A549 treated with AZD9567 at 1 μM for 4 hours (cell line): ENCODE data around the gene ROMO1. TPM values are rescaled to one million over a fixed set of nuclear protein-coding genes. Genes with fewer than 3 reads are reported as not detected.

Experiments
- total RNA-seq: library from RNA; stranded (reverse); fragments of 200-300 nt; extraction: Qiagen RNA extraction; gene quantifications from 5 replicates; pipeline ENCODE4 v1.2.3, GENCODE V29; 2022; ENCODE audit not compliant: insufficient read depth

The ROMO1 gene
- total RNA-seq: 362 to 399 TPM (median 378 TPM) in 5 replicates

DNA sequence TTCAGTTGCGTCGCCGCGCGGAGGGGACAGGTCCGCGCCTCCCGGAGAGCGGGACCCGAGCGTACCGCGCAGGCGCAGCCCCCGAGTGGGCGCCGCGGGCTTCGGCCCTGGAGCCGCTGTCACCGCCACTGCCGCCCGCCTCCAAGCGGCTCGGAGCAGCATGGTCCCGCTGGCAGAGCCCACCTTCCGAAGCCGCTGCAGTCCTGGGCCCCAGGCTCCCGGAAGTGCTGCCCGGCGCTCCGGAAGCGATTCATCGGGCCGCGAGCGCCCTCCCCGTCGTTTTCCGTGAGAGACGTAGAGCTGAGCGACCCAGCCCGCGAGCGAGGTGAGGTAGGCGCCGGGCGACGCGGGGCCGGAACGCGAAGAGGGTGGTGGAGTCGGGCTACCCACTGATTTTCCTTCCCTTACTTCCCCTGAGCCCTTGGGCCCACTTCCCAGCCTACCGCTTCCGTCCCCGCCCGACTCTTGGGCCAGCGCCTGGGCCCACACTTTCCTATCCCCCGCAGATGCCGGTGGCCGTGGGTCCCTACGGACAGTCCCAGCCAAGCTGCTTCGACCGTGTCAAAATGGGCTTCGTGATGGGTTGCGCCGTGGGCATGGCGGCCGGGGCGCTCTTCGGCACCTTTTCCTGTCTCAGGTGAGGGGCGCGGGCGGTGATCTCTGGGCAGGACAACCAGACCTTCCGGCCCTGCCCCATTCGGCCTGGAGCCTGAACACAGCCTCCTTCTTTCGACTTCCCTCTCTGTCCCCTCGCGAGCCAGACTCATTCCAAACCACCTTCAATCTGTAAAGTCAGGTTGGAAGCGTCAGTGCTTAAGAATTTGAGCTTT is at the start of gene ROMO1, which contains the start of gene NFS1:
TSS of gene ROMO1 (plus strand) at position 279 of the 830 bp plus-strand sequence. CDS start at position 507, 228 bp downstream.
TSS of gene NFS1 (minus strand) at position 226 of the 830 bp plus-strand sequence. CDS start at position 162, 64 bp downstream.

DNA sequence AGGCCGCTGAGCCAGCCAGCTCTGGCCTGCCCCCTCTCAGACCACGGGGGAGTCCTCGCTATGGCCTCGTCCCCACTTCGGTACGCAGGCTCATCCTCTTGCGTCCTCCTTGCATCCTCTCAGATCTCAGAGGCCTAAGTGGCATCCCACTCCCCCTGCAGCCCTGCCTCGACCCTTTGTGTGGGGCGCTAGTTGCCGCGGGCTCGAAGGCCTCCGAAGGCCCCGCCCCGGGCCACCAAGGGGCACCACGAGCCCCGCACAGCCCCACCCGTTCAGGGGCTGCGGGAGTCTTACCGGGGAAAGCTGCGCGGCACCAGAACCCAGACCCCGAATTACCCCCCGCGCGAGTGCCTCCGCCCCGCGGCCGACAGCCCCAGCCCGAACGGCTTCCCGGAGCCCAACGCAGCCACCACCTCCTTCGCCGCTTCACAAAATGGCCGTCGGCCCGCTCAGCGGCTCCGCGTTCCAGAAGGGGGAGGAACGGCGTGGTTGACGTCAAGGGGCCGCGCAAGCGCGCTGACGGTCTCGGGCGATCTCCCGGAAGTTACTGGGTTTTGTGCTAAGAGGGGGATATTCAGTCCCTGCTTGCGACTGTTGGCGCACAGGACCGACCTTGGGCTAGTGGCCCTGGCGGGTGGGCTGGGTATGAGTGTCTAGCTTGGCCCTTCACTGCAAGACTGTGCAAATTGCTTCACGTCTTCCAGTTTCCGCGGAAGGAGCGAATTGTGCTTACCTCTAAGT is 34.6 kb upstream of the ROMO1 start, which contains the start of the genes CPNE1 and RBM12:
TSS of gene CPNE1 (minus strand) at position 435 of the 741 bp plus-strand sequence. CDS start 31,977 bp downstream, outside the sequence.
TSS of gene RBM12 (minus strand) at position 435 of the 741 bp plus-strand sequence. CDS start 9,578 bp downstream, outside the sequence.

GRCh38 chr20:35741892-35742740 is 42.9 kb downstream of the ROMO1 start, which contains the start of gene RBM39:
RBM39 (minus strand) TSS chr20:35742260; CDS start chr20:35740874, 1,386 bp downstream.

Other genes starting within 250 kb of the ROMO1 start
- 23.3 to 31.2 TPM (median 28.7 TPM) in 5 replicates for gene CEP250, start 243.8 kb upstream of the ROMO1 start, total RNA-seq
- gene C20orf173, start 169.8 kb upstream of the ROMO1 start, total RNA-seq: not detected in 5 replicates
- gene ERGIC3, start 157.3 kb upstream of the ROMO1 start, total RNA-seq: 235 to 256 TPM (median 242 TPM) in 5 replicates
- gene SPAG4, start 83.6 kb upstream of the ROMO1 start, total RNA-seq: 3.6 to 10.6 TPM (median 5.0 TPM) in 5 replicates
- 203 to 231 TPM (median 226 TPM) in 5 replicates for gene CPNE1, start 34.5 kb upstream of the ROMO1 start, total RNA-seq
- 77.3 to 99.4 TPM (median 81.1 TPM) in 5 replicates for gene RBM12, start 34.5 kb upstream of the ROMO1 start, total RNA-seq
- gene NFS1, start 53 bp upstream of the ROMO1 start, total RNA-seq: 36.3 to 44.4 TPM (median 39.4 TPM) in 5 replicates
- gene RBM39, start 42.9 kb downstream of the ROMO1 start, total RNA-seq: 166 to 193 TPM (median 186 TPM) in 5 replicates
- gene PHF20, start 72.6 kb downstream of the ROMO1 start, total RNA-seq: 28.5 to 32.0 TPM (median 30.4 TPM) in 5 replicates